CD4-positive, alpha-beta T cell treated with Interleukin-17A for 1 hour (primary cell): ENCODE measurements around the gene AGAP3.

Experiments
- DNase-seq: peaks from one replicate; pipeline ENCODE4 v3.0.0-alpha.2; 2020

The AGAP3 gene

DNA sequence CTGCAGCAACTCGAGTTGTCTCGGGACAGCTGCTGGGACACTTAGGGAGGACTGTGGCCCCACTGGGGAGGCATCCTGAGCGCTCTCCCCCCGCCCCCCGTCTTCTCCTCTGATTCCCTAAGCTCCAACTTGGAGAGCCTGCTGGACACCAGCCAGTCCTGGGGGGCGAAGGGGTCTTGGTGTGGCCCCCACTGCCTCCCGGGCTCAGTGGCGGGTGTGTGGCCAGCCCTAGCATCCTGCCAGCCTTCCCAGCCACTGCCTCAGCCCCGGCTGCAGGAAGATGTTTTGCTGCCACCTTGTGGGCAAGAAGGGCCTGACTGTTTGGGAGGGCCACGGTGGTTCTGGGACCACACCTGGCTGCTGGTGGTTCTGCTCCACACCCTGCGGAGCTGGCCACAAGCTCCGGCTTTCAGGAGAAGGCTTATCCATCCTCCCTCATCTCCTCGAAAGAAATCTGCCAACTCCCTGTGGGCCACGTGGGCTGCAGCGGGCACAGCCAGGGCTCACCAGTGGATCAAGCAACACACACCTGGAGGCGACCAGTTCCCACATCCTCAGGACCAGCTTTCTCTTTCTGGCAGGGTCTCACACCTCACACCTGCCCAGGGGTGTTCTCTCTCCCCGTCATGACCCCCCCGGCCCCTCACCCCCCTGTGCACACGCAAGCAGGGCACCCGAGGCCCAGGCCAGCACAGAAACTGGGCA is 24.8 kb downstream of the AGAP3 start:
- peak; percentile 80 for DNase-seq

DNA sequence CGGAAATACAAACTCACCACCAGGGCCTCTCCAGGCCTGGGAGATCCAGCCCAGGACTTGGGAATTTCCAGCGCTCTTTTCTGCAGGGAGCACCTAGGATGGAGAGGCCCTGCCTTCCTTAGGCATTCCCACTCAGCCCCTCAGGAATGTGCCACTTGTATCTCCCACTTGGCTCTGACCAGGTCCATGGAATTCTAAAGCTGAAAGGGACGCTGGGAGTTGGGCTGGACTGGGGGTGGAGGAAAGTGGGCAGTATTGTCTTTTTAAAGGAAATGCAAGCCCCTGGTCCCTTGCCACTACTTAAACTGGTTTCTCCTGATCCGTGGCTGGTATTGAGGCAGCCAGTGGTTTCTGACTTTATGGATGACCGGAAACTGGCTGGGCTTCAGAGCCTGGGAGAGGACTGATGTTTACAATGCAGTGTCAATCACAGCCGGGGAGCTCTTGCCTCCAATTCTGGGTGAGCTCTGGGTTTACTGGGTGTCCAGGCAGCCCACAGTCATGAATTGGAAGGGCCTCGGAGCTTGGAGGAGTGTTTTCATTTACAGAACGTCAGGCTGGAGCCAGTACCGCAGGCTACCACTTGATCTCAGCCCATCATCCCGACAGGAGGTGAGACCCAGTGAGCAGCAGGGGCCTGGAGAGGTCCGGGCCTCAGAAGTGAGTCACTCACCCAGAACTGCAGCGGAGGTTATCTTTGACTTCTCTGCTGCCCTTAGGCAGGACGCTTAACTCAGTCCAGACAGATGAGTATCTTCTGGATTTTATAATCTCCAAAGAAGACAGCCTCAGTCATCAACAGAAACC is 27.3 kb downstream of the AGAP3 start:
- no peak for DNase-seq

DNA sequence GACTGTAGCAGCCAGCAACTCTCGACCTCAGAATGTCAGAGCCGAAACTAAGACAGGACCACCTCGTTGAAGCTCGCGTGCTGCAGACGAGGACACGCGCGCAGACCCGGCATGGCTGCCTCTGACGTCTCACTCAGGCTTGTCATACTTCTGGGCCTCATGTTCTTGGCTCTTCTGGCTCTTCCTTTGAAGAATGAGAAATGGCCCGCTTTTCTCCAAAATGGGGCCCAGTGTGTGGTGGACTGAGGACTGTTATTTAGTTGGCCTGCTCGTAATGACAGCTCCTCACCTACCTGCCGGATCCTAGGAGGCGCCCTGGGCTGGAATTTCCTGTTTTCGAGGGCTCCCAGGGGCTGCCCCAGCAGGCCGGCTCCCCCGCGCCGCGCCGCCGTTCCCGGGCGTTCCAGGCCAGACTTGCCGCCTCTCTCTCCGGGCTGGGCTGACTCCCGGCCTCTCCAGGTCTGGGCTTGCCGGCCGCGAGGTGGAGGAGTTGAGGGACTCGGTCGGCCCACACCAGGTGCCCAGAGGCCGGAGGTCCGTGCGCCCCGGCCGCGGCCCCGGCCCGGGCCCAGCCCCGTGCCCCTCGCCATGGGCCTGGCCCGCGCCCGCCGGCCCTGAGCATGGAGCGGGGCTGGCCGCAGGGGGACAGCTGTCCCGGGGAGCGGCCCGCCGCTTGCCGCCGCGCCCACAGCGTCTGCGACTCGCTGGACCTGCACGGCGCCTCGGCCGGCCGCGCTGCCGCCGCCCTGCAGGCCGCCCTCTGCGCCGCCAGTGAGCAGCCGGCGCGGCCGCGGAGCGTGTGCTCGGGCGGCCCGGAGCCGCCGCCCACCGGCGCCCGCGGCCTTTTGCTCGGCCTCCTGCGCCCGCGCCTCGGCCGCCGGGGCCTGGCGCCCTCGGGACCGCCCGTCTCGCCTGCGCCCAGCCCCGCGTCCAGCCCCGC is 28.1 kb downstream of the AGAP3 start:
- no peak for DNase-seq

DNA sequence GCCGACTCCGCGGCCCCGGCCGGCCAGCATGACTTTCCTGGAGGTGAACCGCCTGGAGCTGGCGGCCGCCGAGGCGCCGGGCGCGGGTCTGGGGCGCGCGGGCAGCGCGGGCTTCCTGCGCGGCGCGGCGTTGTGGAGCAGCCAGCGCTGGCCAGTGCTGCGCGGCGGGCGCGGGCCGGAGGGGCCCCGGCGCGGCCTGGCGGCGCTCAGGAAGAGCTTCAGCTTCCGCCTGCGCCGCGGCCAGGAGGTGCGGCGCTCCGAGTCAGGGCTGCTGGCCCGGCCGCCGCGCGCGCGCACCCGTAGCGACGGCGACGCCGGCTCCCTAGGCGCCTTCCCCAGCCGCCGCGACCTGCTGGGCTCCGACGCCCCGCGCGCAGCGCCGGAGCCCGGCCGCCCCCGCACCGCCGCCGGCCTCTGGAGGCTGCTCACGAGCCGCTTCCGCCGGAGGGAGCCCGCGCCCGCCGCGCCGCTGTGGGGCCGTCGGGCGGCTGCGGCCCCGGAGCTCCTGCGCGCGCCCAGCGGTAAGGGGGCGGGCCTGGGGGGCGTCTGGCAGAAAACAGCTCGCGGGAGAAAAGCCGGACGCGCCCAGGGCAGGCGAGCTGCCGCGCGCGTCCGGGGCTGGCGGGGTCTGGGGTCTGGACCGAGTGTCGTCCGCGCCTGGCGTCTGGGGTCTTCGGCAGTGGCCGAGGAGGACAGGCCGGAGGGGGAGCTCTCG is 29.0 kb downstream of the AGAP3 start:
- DNase-seq, result peak; percentile 13

DNA sequence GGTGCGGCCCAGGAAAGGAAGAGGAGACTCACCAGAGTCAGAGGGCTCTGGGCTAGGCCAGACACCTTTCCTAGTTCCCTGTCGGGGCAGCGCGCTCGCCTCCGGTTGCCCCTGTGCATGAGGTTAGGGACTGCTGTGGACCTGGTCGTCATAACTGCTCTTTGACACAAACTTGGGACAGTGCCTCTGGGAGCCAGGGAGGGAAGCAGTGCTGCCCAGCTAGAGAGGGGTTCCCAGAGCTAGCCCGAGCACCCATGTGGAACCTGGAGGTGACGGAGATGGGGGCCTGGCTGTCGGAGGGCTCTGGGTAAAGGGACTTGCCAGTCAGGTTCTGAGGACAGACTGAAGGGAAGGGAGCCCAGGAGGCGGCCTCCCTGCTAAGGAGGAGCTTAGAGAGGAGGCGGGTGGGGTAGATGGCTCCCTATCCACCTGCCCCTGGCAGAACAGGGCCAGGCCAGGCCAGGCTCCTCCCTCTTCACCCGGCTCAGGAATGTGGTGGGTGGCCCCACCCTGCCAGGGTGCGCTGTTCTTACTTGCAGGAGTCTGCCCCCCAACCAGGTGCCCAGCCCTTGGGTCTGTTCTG is 29.7 kb downstream of the AGAP3 start:
- DNase-seq, result no peak

DNA sequence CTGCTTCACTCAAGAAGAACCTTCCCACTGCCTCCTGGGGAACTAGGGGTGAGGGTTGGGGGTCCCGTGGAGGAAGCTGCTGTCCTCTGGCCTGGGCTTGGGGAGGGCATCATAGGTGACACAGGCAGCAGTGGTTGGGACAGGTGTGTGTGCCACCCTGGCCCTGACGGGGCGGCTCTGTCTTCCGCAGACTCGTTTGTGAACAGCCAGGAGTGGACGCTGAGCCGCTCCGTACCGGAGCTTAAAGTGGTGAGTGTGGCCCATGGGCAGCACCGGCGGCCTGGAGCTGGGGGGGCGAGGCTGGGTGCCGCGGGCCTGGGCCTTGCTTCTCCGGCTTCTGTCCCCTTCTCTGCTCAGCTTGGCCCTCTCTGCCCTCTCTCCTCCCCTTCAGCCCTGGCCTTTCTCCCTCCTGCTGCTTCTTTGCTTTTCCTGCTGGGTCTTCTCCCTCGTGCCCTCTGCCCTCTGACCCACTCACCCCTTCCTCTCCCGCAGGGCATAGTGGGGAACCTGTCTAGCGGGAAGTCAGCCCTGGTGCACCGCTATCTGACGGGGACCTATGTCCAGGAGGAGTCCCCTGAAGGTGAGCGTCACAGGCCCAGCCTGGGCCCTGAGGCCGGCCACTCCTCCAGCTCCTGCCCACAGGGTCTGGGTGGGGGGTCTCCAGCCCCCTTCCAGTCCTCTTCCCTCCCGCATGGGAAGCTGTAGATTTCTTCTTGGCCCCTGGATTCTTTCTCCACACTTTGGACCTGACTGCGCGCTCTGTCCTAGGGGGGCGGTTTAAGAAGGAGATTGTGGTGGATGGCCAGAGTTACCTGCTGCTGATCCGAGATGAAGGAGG is 30.5 kb downstream of the AGAP3 start:
- no peak for DNase-seq

DNA sequence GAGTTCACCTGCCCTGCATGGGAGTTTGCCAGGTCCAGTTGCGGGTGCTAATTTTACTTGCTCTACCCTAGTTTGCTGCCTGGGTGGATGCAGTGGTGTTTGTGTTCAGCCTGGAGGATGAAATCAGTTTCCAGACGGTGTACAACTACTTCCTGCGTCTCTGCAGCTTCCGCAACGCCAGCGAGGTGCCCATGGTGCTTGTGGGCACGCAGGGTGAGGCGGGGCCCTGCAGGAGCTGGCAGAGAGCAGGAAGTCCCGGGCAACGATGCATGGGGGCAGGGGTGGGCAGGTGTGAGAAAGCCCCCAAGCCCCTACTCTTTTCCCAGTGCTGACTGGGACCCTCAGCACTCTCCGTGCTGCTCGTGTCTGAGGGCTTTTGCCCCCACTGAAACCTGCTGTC is 31.3 kb downstream of the AGAP3 start:
- peak; percentile 59 for DNase-seq

DNA sequence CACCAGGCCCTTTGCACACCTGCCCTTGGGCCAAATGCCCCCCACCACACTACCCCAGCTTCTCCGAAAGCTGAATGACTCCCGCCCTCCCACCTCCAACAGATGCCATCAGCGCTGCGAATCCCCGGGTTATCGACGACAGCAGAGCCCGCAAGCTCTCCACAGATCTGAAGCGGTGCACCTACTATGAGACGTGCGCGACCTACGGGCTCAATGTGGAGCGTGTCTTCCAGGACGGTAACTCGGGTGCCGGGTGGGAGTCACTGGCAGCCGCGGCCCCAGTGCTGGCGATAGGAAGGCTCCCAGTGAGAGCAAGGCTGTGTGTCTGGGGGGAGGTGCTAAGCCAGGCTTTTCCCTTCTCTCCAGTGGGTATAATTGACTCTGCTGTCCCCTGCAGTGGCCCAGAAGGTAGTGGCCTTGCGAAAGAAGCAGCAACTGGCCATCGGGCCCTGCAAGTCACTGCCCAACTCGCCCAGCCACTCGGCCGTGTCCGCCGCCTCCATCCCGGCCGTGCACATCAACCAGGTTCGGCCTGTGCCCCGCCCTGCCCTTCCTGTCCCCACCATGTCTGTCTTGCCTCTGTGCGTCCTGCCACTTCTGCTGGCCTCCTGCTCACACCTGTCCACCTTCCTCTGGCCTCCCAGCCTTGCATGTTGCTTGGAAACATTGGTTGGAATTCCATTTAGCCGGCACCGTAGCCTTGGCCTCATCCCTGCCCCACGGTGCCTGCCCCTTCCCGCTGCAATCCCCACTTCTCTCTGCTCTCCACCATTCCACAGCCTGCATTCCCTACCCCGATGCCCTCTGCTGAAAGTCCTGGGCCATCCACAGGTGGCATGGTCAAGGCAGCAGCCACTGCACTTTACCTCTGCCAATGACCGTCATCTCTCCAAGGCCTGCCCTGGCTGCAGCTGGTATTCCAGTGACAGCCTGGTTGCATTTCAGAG is 32.1 kb downstream of the AGAP3 start:
- DNase-seq, result no peak

DNA sequence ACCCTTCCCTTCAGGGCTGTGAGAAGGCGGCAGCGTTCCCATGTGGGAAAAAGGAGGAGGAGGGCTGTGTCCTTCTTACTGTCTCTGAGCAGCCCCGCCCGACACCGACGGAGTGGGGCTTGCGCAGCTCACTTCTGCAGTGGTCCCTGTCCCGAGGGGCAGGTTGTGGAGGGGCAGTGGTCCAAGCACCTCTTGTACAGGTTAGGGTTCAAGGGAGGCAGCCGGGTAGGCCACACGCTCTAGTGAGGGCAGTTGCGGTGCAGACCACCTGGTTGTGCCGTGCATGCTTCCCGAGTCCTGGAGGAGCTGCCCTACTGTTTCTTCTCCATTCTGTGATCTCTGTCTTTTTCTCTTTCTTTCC is 32.8 kb downstream of the AGAP3 start:
- no peak for DNase-seq

DNA sequence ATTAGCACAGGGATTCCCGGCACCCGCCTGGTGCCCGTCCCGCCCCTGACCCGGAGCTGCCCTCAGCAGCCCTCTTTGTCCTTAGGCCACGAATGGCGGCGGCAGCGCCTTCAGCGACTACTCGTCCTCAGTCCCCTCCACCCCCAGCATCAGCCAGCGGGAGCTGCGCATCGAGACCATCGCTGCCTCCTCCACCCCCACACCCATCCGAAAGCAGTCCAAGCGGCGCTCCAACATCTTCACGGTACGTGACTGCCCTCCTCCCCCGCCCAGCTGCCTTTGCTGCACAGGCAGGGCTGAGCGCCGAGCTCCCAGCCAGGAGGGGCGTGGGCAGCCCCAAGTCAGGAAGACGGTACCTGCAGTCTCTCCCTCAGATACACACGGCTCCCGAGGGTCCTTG is 33.6 kb downstream of the AGAP3 start:
- no peak for DNase-seq

DNA sequence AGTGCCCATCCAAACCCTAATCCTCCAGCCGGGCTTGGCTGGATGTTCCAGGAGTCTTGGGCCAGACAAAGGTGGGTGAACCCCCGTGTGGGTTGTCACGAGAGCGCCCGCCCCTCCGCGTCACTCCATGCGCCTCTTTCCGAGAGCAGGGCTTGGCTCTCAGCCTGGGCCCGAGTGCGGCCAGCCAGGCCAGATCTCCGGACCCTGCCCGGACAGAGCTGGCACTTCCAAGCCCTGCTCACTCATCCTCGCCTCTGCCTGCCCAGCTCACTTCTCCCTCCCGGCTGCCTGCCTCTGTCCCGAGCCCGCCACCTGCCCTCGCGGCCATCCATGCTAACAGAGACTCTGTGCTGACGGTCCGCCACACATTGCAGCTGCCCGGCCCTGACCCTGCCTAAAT is 34.6 kb downstream of the AGAP3 start:
- no peak for DNase-seq

DNA sequence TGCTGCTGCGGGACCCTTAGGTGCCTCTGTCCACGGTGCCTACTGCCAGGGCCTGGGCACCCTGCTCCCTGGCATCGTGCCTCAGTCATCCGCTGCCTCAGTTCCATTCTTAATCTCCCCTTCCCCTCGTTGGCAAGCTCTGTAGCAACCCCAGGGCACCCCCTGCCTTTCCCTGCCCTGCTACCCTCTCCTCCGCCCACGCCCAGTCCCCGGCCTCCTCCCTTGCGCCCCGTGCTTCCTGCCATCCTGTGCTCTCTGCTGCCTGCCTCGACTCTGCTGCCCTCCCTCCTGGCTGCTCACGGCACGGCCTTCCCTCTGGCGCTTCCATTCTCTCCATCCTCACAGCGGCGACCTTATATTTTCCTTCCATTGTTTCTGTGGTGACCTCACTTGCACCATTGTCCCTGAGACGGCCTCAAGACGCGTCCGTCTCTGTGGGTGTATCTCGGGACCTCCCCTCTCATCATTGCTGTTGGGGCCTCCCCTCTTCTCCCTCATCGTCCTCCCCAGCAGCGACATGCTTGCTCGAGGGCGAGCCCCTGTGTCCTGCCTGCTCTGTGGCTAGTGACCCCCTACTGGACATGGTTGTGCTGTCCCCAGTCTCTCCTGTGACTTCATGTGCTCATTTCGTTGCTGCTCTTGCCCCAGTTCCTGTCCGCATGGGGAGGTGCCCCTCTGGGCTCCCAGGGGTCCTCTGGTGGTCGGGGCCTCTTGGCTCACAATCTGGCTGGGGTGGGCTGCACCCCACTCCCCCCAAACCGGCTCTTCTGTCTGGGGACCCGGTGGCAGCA is 35.3 kb downstream of the AGAP3 start:
- DNase-seq, result no peak

DNA sequence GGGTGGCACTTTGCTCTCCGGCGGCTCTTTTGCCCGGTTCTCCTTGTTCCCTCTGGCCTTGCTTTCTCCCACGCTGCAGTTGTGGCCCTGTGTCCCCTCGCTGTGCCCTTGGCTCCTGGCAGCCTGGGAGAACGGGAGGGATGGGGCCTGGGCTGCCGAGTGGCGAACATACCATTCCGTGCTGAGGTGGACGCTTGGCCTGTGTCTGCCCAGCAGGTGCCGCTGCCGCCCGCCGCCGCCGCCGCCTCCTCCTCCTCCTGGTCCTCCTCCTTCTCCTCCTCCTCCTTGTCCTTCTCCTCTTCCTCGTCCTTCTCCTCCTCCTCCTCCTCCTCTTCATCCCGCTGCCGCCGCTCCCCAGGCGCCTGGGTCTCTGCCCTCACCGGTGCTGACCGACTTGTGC is 36.0 kb downstream of the AGAP3 start:
- no peak for DNase-seq

DNA sequence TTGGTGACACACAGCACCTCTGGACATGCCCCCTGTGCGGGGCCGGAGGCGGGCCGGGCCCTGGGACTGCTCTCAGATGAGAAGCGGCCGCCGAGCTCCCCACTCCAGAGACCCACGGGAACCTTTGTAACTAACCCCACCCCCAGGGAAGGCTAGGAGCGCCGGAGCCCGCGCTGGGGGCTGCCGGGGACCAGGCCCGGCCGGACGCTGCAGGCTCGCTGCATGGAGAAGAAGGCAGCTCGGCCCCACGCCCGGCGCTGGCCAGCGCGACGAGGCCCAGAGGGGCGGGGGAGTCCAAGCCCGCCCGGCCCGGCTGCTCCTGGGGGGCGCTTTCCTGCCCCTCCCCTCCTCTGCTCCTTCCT is 36.5 kb downstream of the AGAP3 start:
- no peak for DNase-seq

DNA sequence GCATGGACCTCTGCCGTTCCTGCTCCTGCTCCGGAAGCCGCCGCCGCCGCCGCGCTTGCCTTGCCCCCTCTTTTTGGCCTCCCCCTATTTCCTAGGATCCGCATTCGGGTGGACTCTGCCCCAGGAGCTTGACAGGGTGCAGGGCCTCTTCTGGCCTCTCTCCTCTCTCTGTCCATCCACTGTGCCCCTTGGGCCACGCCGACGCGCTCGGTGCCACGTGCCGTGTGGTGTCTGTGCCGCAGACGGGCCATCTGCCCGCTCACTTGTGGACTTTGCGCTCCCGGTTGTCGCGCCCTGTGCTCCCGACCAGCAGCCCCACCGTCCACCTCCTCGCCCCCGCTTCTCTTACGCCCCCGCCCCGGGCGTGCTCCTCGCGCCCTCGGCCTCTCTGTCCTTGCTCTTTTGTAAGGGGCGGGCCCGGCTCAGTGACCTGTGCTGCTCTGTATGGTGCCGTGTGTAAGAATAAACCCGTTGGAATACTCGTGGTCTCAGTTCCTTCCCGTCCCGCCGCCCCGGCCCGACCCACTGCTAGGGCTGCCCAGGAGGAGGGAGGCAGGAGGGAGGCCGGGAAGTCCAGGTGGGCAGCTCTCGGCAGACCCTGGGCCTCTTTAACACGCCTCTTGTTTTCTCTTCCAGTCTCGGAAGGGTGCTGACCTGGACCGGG is 37.0 kb downstream of the AGAP3 start:
- DNase-seq, result no peak

DNA sequence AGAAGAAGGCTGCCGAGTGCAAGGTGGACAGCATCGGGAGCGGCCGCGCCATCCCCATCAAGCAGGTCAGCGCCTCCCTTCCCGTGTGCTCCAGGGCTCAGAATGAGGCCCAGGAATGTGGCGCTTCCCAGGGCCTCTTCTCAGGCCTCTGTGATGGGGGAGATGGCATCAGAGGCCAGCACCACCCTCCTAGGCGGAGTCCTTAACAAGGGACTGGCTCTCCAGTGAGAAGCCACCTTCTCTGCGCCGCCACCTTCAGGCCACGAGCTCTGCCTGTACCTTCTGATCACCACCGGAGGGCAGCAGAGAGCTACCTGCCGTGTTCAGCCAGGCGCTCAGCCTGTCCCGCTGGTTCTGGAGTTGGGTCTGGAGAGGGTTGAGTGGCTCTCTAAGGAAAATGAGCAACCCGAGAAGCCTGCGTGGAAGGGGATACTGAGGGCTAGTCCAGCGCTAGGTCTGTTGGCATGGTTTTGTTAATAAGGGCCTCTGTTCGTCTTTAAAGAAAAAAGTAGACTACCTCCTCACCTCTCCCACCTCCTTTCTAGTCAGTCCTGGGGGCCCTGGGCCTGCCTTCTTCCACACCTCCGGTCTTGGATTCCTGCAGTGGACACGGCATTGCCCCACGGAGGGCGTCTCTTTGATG is 37.7 kb downstream of the AGAP3 start:
- DNase-seq, result peak; percentile 85

DNA sequence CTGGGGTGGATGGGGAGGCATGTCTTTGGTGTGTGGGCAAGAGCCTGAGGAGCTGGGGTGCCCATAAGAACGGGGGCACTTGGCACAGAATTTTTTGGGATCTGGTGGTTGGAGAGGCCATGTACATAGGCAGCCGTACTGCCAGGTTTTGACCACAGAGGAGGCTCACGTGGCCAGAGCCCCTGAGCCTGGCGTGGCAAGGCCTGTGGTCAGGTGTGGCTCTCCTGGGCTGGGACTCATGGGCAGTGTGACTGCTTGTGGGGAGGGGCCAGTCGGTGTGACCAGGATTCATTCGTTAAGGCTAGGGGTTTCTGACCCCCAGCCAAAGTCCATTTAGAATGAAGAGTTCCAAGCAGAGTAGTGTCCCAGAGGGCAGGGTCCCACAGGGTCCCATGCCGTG is 38.2 kb downstream of the AGAP3 start:
- DNase-seq, result no peak

DNA sequence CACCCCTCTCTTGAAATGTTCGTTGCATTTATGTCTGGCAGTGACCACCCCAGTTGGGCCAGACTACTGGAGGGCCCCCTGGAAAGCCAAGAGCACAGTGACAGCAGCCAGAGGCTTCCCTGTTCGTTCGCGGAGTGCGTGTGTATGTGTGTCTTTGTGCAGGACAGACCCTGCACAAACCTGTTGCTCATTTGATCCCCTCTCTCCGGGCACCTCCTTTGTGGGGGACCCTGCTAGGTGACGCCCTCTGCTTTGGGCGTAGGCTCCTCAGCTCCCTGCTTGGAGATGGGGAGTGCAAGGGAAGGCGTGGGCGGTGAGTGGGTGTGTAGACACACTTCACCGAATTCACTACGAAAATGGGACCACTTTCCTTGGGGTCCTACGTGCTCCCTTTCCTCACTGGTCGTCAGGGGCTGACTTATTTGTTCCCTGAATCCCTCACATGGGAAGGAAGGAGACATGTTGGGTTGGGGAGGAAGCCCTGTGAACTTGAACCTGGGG is 38.7 kb downstream of the AGAP3 start:
- DNase-seq, result no peak
